Bladder microvascular endothelial cell (primary cell): ENCODE data around the gene AOC1. TPM values are rescaled to one million over a fixed set of nuclear protein-coding genes. Genes with fewer than 3 reads are reported as not detected.

Source experiments
- total RNA-seq: library from RNA; depleted of rRNA; stranded (reverse); fragments of >200 nt; gene quantifications from 2 replicates; pipeline ENCODE4 v1.2.3, GENCODE V29; 2014

The AOC1 gene
- not detected in 2 replicates for total RNA-seq

GRCh38 chr7:150852371-150852905 lies at the start of gene AOC1:
TSS of gene AOC1 (plus strand) at chr7:150852517. CDS start at chr7:150856471, 3,954 bp downstream.

Other genes starting within 250 kb of the AOC1 start
- gene GIMAP6, start 220.1 kb upstream of the AOC1 start, total RNA-seq: 136 and 201 TPM in 2 replicates
- 43.5 and 77.4 TPM in 2 replicates for gene GIMAP2, start 166.8 kb upstream of the AOC1 start, total RNA-seq
- 11.1 and 26.7 TPM in 2 replicates for gene GIMAP1, start 135.9 kb upstream of the AOC1 start, total RNA-seq
- gene GIMAP5, start 115.1 kb upstream of the AOC1 start, total RNA-seq: 128 and 150 TPM in 2 replicates
- not detected in 2 replicates for gene TMEM176B, start 52.2 kb upstream of the AOC1 start, total RNA-seq
- 0.25 TPM in 1 of 2 replicates, not detected in the other for gene TMEM176A, start 51.7 kb upstream of the AOC1 start, total RNA-seq
- 0.06 TPM in 1 of 2 replicates, not detected in the other for gene KCNH2, start 125.8 kb downstream of the AOC1 start, total RNA-seq
- gene NOS3, start 138.5 kb downstream of the AOC1 start, total RNA-seq: 20.9 and 58.7 TPM in 2 replicates
- 0.19 TPM in 1 of 2 replicates, not detected in the other for gene ATG9B, start 172.0 kb downstream of the AOC1 start, total RNA-seq
- gene ABCB8, start 175.9 kb downstream of the AOC1 start, total RNA-seq: 14.6 and 26.1 TPM in 2 replicates
- gene ASIC3, start 196.0 kb downstream of the AOC1 start, total RNA-seq: 0.16 and 0.44 TPM in 2 replicates
- 16.8 and 18.6 TPM in 2 replicates for gene CDK5, start 205.4 kb downstream of the AOC1 start, total RNA-seq
- 59.6 and 131 TPM in 2 replicates for gene SLC4A2, start 207.1 kb downstream of the AOC1 start, total RNA-seq
- 38.2 and 54.8 TPM in 2 replicates for gene FASTK, start 228.3 kb downstream of the AOC1 start, total RNA-seq
- gene TMUB1, start 231.0 kb downstream of the AOC1 start, total RNA-seq: 16.5 and 16.8 TPM in 2 replicates
- gene AGAP3, start 234.0 kb downstream of the AOC1 start, total RNA-seq: 51.2 and 63.9 TPM in 2 replicates